ENCODE measurements around the gene TBX1. TPM values are rescaled to one million over a fixed set of nuclear protein-coding genes. Genes with fewer than 3 reads are reported as not detected.
A peak's percentile ranks its signal among the peaks of the same experiment; 100 is the strongest.

The TBX1 gene
- total RNA-seq, 1 donor from 2014 or later, result not detected

- Histone ChIP-seq H3K36me3 (no peaks in the 10 kb centered on the region), H3K4me2 (peak overlapping the region; percentile 96), H3F3A (ENCODE audit: low read depth) (peaks cover 30% of the 10 kb centered on the region), H3K79me2 (ENCODE audit: low read depth) (no peaks in the 10 kb centered on the region), H3K4me1 (peaks cover 25% of the 10 kb centered on the region), H2AFZ (replicated peaks) (peak overlapping the region; percentile 79), H3K9me3 (ENCODE audit: low read depth) (no peaks in the 10 kb centered on the region), H4K20me1 (ENCODE audit: low read depth) (peaks cover 48% of the 10 kb centered on the region), H3K27ac (no peak overlapping the region), H3K4me3 (peak overlapping the region; percentile 57), H3K9ac (no peak overlapping the region), H3K27me3 (peaks cover 100% of the 10 kb centered on the region)
- no peak overlapping the region for H3K27ac Mint-ChIP-seq
- H3K27me3 Mint-ChIP-seq (ENCODE audit: insufficient read depth, low read depth), result peaks cover 45% of the 10 kb centered on the region
- peaks cover 13% of the 10 kb centered on the region for H3K36me3 Mint-ChIP-seq
- peaks cover 19% of the 10 kb centered on the region for H3K4me1 Mint-ChIP-seq
- peaks cover 6% of the 10 kb centered on the region for H3K9me3 Mint-ChIP-seq
- no peak overlapping the region for H3K4me3 Mint-ChIP-seq
- no peak for DNase-seq (ENCODE audit: low spot score)
- TF ChIP-seq, protein P1, sequence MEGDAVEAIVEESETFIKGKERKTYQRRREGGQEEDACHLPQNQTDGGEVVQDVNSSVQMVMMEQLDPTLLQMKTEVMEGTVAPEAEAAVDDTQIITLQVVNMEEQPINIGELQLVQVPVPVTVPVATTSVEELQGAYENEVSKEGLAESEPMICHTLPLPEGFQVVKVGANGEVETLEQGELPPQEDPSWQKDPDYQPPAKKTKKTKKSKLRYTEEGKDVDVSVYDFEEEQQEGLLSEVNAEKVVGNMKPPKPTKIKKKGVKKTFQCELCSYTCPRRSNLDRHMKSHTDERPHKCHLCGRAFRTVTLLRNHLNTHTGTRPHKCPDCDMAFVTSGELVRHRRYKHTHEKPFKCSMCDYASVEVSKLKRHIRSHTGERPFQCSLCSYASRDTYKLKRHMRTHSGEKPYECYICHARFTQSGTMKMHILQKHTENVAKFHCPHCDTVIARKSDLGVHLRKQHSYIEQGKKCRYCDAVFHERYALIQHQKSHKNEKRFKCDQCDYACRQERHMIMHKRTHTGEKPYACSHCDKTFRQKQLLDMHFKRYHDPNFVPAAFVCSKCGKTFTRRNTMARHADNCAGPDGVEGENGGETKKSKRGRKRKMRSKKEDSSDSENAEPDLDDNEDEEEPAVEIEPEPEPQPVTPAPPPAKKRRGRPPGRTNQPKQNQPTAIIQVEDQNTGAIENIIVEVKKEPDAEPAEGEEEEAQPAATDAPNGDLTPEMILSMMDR (IDR thresholded peaks at IDR 0.05), result no peak
- peak; percentile 82 for TF ChIP-seq EZH2 (IDR thresholded peaks at IDR 0.05)
- peak; percentile 90 for TF ChIP-seq EZH2phosphoT487 (IDR thresholded peaks at IDR 0.05)
Observed at GRCh38 chr22:19718456-19719049, 42.0 kb upstream of the TBX1 start.

GRCh38 chr22:19719050-19719482 is 41.5 kb upstream of the TBX1 start:
- Mint-ChIP-seq H3K27ac (no peak overlapping the region), H3K4me1 (peaks cover 19% of the 10 kb centered on the region), H3K36me3 (peaks cover 13% of the 10 kb centered on the region), H3K27me3 (ENCODE audit: insufficient read depth, low read depth) (peaks cover 44% of the 10 kb centered on the region), H3K9me3 (peaks cover 6% of the 10 kb centered on the region), H3K4me3 (peak overlapping the region; percentile 78)
- H3K9me3 ChIP-seq (ENCODE audit: low read depth), result no peaks in the 10 kb centered on the region
- H3K9ac ChIP-seq, result no peak overlapping the region
- H3K36me3 ChIP-seq, result no peaks in the 10 kb centered on the region
- TF ChIP-seq EZH2phosphoT487 (IDR thresholded peaks at IDR 0.05) (peak; percentile 63), EZH2 (IDR thresholded peaks at IDR 0.05) (peak; percentile 70)
- TF ChIP-seq, protein P1 (IDR thresholded peaks at IDR 0.05), result no peak
- peaks cover 31% of the 10 kb centered on the region for H3F3A ChIP-seq (ENCODE audit: low read depth)
- no peak for DNase-seq (ENCODE audit: low spot score)
- H3K4me2 ChIP-seq, result peak overlapping the region; percentile 96
- H3K27ac ChIP-seq, result no peak overlapping the region
- H3K79me2 ChIP-seq (ENCODE audit: low read depth), result no peaks in the 10 kb centered on the region
- H2AFZ ChIP-seq (replicated peaks), result no peak overlapping the region
- H3K4me1 ChIP-seq, result peaks cover 28% of the 10 kb centered on the region
- H3K4me3 ChIP-seq, result peak overlapping the region; percentile 57
- peaks cover 100% of the 10 kb centered on the region for H3K27me3 ChIP-seq
- peaks cover 48% of the 10 kb centered on the region for H4K20me1 ChIP-seq (ENCODE audit: low read depth)

DNA sequence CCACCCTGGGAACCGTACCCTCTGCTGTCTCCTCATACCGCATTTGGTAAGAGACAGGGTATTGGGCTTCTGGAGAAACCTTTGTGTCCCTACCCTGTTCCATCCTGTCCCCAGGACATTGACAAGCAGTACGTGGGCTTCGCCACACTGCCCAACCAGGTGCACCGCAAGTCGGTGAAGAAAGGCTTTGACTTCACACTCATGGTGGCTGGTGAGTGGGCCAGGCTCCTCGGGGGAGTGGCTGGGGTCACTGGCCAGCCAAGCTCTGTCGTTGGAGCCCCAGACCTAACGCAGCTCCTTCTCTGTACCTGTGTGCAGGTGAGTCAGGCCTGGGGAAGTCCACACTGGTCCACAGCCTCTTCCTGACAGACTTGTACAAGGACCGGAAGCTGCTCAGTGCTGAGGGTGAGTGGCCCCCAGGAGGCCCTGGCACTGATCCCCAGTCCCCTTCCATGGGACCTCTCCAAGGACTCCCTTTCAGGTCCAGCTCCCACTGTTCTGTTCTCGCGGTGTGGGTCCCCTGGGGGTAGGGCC is 41.0 kb upstream of the TBX1 start:
- no peaks in the 10 kb centered on the region for H3K79me2 ChIP-seq (ENCODE audit: low read depth)
- no peak overlapping the region for H3K9ac ChIP-seq
- H3K4me2 ChIP-seq, result no peak overlapping the region
- H4K20me1 ChIP-seq (ENCODE audit: low read depth), result peaks cover 52% of the 10 kb centered on the region
- H3K4me3 Mint-ChIP-seq, result peak overlapping the region; percentile 78
- TF ChIP-seq, protein P1 (IDR thresholded peaks at IDR 0.05), result no peak
- no peak overlapping the region for H3K27ac ChIP-seq
- DNase-seq (ENCODE audit: low spot score), result no peak
- no peak overlapping the region for H3K4me3 ChIP-seq
- H3K27me3 Mint-ChIP-seq (ENCODE audit: insufficient read depth, low read depth), result peaks cover 46% of the 10 kb centered on the region
- peaks cover 6% of the 10 kb centered on the region for H3K9me3 Mint-ChIP-seq
- no peaks in the 10 kb centered on the region for H3K9me3 ChIP-seq (ENCODE audit: low read depth)
- no peaks in the 10 kb centered on the region for H3K36me3 ChIP-seq
- H3K4me1 ChIP-seq, result peaks cover 31% of the 10 kb centered on the region
- H3K36me3 Mint-ChIP-seq, result peaks cover 14% of the 10 kb centered on the region
- peaks cover 100% of the 10 kb centered on the region for H3K27me3 ChIP-seq
- H3F3A ChIP-seq (ENCODE audit: low read depth), result peaks cover 31% of the 10 kb centered on the region
- H2AFZ ChIP-seq (replicated peaks), result no peak overlapping the region
- H3K27ac Mint-ChIP-seq, result no peak overlapping the region
- peaks cover 20% of the 10 kb centered on the region for H3K4me1 Mint-ChIP-seq

Measured in neural progenitor cell (in vitro differentiated cells).